Bronchial epithelial cell (primary cell): ENCODE data around the gene B3GALT2. TPM values are rescaled to one million over a fixed set of nuclear protein-coding genes. Genes with fewer than 3 reads are reported as not detected.
"Not testable (repeated sequence)": the region's sequence is repeated elsewhere in the genome, so short reads cannot be mapped to it uniquely, and the experiment has no call there.

Experiments
- DNase-seq: peaks from one replicate; pipeline ENCODE4 v3.0.0-alpha.2; 2010; ENCODE audit warnings: low read depth
- FAIRE-seq: peaks from 2 replicates; lab custom pipeline; 2011; peaks lifted over from hg19 to GRCh38; lab: Jason Lieb, UNC
- H3K27me3 ChIP-seq: 2 replicates; pipeline ENCODE4 v1.5.1; 2011; ENCODE audit warnings: low read length; ENCODE audit not compliant: control insufficient read depth, insufficient read depth
- H3K36me3 ChIP-seq: 2 replicates; pipeline ENCODE4 v1.5.1; 2011; ENCODE audit warnings: low read length; ENCODE audit not compliant: control insufficient read depth, insufficient read depth
- H3K4me3 ChIP-seq: 2 replicates; pipeline ENCODE4 v1.5.1; 2011; ENCODE audit warnings: mild to moderate bottlenecking, low read depth, low read length, control low read depth
- total RNA-seq: library from RNA; depleted of rRNA; stranded (reverse); fragments of >200 nt; gene quantifications from 2 replicates; pipeline ENCODE4 v1.2.1, GENCODE V29; 2014
- TF ChIP-seq, protein P1 (sequence below): IDR thresholded peaks from 2 replicates; pipeline ENCODE4 v1.5.1; 2011; ENCODE audit warnings: mild to moderate bottlenecking, moderate library complexity, low read length, control low read depth, inconsistent platforms; ENCODE audit not compliant: insufficient read depth, severe bottlenecking

Gene B3GALT2
- total RNA-seq, 1 donor from 2014 or later, result not detected

DNA sequence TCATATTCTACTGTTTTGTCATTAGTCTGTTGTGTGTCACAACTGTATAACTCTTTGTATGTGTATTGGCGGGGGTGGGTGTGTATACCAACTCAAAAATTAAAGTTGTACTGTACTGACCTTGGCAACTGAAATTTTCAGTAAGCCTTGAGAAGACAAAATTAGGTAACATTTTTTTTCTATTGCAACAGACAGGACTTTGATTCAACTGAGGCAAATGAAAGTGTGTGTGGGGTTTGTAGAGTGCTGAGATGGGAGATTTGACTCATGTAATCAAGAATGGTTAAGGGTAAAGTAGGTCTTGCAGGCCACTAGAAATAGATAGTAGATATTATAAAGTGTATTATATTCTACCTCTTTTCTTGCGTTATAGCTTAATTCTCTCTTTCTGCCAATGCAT, 14.6 kb upstream of the B3GALT2 start:
- H3K36me3 ChIP-seq, result no peaks in the 10 kb centered on the region
- TF ChIP-seq, protein P1, sequence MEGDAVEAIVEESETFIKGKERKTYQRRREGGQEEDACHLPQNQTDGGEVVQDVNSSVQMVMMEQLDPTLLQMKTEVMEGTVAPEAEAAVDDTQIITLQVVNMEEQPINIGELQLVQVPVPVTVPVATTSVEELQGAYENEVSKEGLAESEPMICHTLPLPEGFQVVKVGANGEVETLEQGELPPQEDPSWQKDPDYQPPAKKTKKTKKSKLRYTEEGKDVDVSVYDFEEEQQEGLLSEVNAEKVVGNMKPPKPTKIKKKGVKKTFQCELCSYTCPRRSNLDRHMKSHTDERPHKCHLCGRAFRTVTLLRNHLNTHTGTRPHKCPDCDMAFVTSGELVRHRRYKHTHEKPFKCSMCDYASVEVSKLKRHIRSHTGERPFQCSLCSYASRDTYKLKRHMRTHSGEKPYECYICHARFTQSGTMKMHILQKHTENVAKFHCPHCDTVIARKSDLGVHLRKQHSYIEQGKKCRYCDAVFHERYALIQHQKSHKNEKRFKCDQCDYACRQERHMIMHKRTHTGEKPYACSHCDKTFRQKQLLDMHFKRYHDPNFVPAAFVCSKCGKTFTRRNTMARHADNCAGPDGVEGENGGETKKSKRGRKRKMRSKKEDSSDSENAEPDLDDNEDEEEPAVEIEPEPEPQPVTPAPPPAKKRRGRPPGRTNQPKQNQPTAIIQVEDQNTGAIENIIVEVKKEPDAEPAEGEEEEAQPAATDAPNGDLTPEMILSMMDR, result no peak
- no peak for FAIRE-seq
- H3K27me3 ChIP-seq, result no peaks in the 10 kb centered on the region
- H3K4me3 ChIP-seq, result no peak overlapping the region
- DNase-seq, result no peak

DNA sequence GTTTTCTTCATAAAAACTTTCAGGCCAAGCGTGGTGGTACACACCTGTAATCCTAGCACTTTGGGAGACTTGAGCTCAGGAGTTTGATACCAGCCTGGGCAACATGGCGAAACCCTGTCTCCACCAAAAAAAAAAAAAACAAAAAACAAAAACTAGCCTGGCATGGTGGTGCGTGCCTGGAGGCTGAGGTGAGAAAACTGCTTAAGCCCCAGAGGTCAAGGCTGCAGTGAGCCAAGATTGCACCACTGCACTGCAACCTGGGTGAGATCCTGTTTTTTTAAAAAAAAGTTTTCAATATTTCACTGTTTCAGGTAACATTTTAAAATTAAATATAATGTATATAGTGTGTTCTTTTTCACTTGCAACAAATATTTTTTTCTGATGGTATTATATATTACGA, 13.5 kb upstream of the B3GALT2 start:
- Histone ChIP-seq H3K36me3 (no peaks in the 10 kb centered on the region), H3K27me3 (no peaks in the 10 kb centered on the region), H3K4me3 (no peak overlapping the region)
- TF ChIP-seq, protein P1, result no peak
- FAIRE-seq, result no peak
- DNase-seq, result no peak

DNA sequence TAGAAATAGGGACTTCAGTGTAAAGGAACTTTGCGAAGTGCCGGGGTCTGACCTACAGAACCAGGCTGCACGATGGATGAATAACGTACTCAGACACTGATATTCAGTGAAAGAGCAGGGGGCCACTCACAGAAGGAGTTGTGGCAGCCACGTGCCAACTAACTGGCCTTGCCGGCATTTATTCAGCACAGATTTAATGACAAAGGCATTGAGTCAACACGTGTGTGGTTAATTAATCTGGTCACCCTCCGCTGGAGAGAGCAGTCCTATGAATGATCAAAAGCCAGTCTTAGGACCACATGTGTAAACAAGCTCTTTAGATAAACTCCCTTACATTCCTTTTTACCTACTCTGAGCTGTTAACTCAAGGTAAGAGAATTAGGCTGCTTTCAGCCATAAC, 6.2 kb upstream of the B3GALT2 start:
- no peak overlapping the region for H3K4me3 ChIP-seq
- FAIRE-seq, result no peak
- no peak for DNase-seq
- no peaks in the 10 kb centered on the region for H3K27me3 ChIP-seq
- no peaks in the 10 kb centered on the region for H3K36me3 ChIP-seq
- TF ChIP-seq, protein P1, result no peak

DNA sequence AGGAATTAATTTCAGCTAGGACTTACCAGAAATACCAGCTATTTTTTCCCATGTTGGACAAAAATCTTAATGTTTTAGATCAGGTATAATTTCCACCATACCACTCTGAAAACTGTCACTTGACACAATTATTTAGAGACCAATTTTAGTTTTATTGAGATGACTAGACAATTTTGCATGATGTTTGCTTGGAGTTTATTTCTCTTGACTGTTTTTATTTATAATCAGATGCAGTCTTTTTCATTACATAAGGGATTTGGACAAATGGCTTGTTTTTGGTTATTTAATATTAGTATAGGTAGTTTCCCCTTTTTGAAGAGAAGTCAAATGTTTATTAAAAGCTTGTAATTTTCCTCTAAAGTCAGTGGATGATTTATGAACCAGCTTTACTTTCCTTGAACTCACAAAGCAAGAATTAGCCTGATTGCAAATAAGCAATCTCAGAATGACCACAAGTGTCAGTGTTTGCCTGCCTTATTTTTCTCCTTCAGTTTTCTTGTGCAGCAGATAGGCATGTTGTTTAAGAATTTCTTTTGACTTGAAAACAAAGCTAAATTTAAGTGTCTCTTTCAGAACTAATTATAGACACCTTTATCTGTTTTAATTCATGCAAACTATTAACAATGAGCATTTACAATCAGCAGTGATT, 3.8 kb upstream of the B3GALT2 start:
- H3K36me3 ChIP-seq, result no peaks in the 10 kb centered on the region
- DNase-seq (peak; percentile 13), FAIRE-seq (no peak)
- TF ChIP-seq, protein P1, result peak; percentile 12
- no peak overlapping the region for H3K4me3 ChIP-seq
- no peaks in the 10 kb centered on the region for H3K27me3 ChIP-seq

DNA sequence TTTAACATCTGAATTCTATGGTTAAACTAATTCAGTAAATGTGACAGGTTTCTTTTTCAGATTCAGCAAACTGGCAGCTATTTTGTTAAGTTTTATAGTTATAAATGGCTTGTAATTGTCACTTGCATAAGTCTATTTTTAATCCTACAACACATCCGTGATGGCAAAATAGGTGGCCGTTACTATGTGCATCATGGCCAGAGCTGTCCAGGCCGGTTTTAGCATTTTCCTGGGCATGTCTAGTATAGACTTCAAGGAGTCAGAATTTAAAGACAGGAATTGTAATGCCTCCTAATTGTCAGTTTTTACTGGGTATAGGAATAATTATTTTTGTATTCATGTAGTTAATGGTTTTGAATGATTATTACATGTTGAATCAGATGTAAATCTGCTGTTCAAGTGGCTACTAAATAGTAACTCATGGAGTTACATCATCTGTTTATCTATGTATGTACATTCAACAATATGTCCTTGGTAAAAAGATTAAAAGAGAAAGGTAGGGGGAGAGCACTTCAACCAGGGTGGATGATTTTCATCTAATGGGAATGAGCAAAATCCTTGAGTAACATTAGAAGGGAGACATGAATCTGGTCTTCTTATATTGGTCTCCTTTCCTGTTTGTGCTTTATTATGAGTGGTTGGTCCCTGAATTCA, 3.2 kb upstream of the B3GALT2 start:
- peak; percentile 21 for DNase-seq
- no peak overlapping the region for H3K4me3 ChIP-seq
- no peaks in the 10 kb centered on the region for H3K36me3 ChIP-seq
- TF ChIP-seq, protein P1, result no peak
- no peaks in the 10 kb centered on the region for H3K27me3 ChIP-seq
- FAIRE-seq, result no peak

DNA sequence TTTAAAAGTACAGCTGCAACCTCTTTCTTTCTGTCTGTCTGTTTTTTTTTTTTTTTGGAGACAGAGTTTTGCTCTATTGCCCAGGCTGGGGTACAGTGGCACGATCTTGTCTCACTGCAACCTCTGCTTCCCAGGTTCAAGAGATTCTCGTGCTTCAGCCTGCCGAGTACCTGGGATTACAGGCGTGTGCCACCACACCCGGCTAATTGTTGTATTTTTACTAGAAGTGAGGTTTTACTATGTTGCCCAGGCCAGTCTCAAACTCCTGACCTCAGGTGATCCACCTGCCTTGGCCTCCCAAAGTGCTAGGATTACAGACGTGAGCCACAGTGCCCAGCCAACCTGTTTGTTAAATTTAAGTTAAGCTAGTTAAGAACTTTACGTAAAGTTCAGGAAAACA, 2.5 kb upstream of the B3GALT2 start:
- not testable (repeated sequence) for FAIRE-seq, H3K4me3 ChIP-seq, DNase-seq, H3K36me3 ChIP-seq, H3K27me3 ChIP-seq
